Fibroblast of pulmonary artery (primary cell): Measurements from ENCODE around the gene DOCK10.

Source experiments
- DNase-seq: peaks from one replicate; pipeline ENCODE4 v3.0.0-alpha.2; 2010; ENCODE audit warnings: low read depth
- H3K4me3 ChIP-seq: replicated peaks from 2 replicates; pipeline ENCODE4 v1.5.1; 2011; ENCODE audit warnings: low read depth, mild to moderate bottlenecking, control low read depth, low read length, moderate library complexity
- CTCF ChIP-seq: IDR thresholded peaks from 2 replicates; pipeline ENCODE4 v1.5.1; 2011; ENCODE audit warnings: mild to moderate bottlenecking, control low read depth, low read length, inconsistent platforms; ENCODE audit errors: missing control alignments

The DOCK10 gene

GRCh38 chr2:224952936-224953657 is 89.2 kb downstream of the DOCK10 start:
- no peak overlapping the region for H3K4me3 ChIP-seq
- no peak for DNase-seq
- no peak for TF ChIP-seq CTCF

GRCh38 chr2:224951723-224952481 is 90.4 kb downstream of the DOCK10 start:
- no peak for DNase-seq
- no peak overlapping the region for H3K4me3 ChIP-seq
- TF ChIP-seq CTCF = no peak

GRCh38 chr2:224948859-224949258 is 93.4 kb downstream of the DOCK10 start:
- peak; percentile 79 for DNase-seq
- TF ChIP-seq CTCF = no peak
- H3K4me3 ChIP-seq = no peak overlapping the region

GRCh38 chr2:224948005-224948404 is 94.3 kb downstream of the DOCK10 start:
- no peak for DNase-seq
- TF ChIP-seq CTCF = no peak
- no peak overlapping the region for H3K4me3 ChIP-seq

GRCh38 chr2:224947566-224947965 is 94.7 kb downstream of the DOCK10 start:
- no peak for DNase-seq
- no peak overlapping the region for H3K4me3 ChIP-seq
- TF ChIP-seq CTCF = no peak

GRCh38 chr2:224946895-224947294 is 95.4 kb downstream of the DOCK10 start:
- no peak for TF ChIP-seq CTCF
- peak overlapping the region; percentile 38 for H3K4me3 ChIP-seq
- DNase-seq = peak; percentile 82
